ENCODE data around the gene PHF10.
"Not testable (repeated sequence)": the region's sequence is repeated elsewhere in the genome, so short reads cannot be mapped to it uniquely, and the experiment has no call there.

PHF10 gene

DNA sequence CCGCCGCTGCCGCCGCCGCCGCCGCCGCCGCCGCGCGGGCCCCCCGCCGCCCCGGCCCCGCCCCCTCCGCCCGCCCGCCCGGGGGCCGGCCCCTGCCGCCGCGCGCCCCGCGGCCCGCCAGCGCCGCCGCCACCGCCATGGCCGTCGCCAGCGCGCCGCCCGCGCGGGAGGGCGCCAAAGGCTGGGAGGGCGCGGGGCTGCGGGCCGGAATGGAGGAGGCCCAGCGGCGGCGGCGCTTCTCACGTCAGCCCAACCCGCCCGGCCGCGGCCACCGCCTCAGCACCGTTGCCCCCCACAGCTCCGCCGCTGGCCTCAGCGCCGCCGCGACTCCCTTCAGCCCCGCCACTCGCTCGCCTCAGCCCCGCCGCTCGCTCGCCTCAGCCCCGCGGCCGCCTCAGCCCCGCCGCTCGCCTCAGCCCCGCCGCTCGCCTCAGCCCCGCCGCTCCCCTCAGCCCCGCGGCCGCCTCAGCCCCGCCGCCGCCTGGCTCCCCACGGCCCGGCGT, 258 bp downstream of the PHF10 start:
- peak; percentile 64 for DNase-seq

DNA sequence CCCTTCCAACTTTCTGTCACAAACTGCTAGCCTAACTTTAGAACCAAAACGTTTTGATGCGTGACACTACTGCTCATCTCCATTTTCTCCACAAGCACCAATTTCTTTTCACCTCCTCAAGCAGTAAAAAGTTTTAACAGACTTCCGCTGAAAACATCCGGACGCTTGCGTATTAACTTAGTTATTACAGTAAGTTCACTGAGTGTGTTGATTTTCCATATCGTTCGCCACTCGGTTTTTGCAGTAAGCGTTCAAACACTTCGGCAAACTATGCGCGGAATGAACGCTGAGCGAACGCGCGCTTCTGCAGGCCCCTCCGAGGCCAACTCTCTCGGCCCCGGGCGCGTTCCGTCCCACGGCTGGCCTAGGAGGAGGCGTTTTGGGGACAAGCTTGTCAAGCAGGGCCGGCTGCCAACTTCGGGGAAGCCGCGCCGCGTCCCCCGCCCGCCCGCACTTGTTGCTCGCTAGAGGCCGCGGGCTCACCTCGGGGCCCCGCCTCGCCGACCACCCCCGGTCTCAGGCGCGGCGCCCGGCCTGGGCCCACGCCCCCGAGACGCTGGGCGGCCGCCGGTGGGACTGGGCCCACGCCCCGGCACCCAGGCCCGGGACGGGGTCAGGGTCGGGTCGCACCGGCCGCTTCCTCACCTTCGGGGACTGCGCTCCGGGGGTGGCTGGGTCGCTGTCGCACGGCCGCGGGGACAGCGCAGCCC, 945 bp downstream of the PHF10 start:
- DNase-seq, result peak; percentile 85

DNA sequence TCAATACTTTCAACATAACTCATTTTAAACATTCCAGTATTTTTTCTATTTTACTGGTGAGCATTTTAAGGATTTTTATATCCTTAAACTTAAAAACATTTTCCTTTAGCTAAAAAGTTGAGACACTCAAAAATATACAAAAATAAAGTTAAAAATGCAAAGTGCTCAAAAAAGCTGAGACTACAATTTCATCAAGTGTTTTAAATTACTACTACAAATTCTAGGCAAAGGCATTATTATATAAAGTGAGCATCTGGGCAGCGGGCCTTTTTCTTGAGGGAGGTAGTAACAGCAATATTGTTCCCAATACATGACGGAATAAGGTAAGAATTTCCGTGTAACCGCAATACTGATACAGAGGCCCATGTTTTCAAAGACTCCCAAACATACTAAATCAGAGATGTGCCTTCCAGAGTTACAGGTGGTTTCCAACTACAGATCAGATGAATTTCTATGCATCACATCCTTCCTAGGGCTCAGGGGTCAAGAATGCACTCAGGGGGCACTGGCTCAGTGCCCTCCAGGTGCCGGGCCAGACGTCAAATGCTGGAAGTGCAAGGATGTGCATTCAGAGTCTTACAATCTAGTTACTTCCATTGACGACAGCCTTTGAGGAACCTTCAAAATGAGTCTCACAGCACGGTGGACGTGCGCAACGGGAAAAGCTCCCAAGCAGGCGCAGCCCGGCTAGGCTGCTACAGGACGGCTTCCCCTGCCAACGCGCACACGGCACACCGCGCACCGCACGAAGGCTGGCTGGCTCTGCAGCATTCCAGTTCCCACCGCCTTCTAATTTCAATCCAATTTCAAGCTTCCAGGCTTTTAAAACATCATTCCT, 1.7 kb downstream of the PHF10 start:
- DNase-seq, result peak; percentile 75

DNA sequence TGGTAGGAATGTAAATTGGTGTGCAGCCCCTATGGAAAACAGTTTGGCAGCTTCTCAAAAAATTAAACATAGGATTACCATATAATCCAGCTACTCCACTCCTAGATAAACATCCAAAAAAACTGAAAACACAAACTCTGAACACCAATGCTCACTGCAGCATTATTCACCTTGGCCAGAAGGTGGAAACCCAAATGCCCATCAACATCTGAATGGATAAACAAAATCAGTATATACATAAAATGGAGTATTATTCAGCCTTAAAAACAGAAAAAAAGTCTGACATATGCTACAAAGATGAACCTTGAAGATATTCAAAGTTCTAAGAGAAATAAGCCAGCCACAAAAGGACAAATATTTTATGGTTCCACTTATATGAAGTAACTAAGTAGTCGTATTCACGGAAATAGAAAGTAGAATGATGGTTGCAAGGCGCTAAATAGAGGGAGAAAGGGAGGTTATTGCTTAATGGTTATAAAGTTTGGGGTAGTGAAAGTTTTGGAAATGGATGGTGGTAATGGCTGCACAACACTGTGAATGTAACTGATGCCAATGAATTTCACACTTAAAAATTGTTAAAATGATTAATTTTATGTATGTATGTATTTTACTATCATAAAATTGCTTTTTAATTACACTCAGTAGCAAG, 4.0 kb downstream of the PHF10 start:
- no peak for DNase-seq

DNA sequence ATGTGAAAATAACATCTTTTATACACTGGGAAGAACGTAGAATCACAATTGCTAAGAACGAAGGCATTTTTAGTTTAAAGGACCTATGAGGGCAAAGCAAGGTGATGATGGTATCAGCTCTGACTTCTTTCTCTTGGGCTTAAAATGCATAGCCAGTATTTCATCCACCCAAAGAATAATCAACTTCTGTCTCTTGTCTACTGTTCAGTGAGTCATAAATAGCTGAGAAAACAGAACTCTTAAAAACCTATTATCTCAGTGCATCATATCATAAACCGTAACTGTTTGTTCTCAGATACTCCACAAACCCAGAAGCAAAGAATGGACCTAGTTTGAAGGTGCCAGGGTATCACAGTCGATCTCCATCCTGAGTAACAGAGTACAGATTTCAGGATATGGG, 5.2 kb downstream of the PHF10 start:
- DNase-seq, result no peak

DNA sequence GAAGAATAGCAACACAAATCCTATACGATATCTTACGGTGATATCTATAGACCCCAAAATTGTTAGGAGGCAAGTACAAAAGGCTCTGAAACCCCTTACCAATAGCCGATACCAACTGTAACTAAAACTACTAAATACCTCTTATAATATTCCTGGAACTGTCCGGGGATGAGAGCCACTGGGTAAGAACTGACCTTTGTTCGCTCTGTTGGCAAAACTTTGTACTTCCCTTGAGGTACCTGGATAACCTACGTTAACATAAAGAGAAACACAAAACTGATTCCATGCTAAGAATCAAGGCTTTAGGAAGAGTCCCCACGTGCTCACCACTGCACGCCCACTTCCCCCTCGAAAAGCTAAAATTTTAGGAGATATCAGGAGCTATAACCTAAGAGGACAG, 9.7 kb downstream of the PHF10 start:
- no peak for DNase-seq

DNA sequence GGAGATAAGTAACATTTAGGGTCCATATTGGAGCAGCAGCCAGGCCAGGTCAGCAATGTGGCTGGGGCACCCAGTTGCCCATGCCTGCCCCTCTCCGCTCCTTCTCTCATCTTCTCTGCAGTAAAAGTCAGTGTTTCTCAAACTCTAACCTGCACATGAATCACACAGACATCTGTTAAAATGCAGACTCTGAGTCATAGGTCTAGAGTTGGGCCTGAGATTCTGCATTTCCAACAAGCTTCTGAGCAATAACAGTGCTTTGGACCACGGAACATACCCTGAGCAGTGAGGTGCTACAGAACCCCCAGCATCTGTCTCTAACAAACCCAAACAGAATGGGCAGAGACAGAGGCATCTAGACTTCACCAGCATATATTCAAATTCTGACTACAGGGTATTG, 10.1 kb downstream of the PHF10 start:
- DNase-seq, result no peak

DNA sequence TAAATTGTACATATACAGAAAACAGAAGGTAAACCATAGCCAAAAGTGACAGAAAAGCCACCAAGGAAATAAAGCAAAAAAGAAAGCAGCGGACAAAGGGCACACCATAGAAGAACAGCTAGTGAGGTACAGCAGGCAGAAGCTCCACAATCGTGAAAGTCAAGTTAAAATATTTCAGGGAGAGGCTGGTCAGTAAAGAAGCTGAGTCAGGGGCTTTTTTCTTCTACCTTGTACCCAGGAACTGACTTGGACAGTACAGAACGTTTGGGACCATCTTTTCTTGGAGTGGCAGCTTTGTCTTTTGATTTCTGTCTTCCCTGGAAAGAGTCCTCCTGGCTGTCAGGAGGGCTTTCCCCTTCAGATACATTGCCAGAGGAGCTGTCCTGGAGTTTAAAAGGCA, 14.3 kb downstream of the PHF10 start:
- no peak for DNase-seq

DNA sequence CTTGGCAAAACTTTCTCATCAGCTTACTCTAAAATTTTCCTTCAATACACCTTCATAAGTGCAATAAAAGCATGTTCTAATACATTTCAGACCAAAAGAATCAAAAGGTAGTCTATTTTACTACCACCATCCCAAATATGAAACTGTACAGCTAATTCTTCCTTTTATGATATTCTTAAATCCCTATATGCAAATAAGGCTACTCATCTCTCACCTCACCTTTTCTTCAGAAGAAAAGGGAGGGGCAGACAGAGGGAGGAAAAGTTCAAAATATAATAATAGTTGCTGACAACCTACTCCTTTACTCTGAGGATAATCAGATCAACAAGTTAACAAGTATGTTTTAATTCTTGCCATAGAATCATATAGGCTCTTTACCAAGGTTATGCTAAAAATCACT, 15.0 kb downstream of the PHF10 start:
- DNase-seq, result no peak

DNA sequence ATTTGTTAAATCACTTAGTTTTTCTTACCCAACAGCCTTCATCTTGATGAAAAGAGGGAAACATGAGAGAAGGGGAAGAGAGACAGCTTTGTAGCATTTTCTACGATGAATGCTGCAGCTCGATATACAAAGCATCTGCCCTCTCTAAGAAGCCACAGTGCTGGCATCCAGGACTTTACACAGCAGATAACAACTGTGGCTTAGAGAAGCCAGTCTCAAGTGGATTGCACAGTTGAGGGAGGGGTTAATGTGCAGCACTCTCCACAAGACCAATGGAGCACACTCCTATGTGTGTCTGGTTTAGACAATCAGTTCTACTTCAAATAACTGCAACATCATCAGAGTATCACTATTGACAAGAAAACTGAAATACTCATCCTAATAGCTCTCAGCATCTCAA, 16.5 kb downstream of the PHF10 start:
- DNase-seq, result no peak

DNA sequence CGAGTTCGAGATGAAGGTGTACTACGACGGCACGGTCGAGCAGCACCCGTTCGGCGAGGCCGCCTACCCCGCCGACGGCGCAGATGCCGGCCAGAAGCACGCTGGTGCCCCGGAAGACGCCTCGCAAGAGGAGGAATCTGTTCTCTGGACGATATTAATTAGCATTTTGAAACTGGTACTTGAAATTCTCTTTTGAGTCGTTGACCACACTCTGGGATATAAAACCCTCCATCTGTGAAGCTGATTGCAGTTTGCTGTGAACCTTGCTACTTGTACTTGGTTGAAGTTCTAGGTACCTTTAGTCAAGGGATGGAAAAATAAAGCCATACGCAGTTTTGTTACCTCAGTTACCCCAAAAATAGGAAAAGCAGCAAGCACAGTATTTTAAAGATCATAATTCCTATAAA, 21.5 kb downstream of the PHF10 start:
- DNase-seq, result no peak

DNA sequence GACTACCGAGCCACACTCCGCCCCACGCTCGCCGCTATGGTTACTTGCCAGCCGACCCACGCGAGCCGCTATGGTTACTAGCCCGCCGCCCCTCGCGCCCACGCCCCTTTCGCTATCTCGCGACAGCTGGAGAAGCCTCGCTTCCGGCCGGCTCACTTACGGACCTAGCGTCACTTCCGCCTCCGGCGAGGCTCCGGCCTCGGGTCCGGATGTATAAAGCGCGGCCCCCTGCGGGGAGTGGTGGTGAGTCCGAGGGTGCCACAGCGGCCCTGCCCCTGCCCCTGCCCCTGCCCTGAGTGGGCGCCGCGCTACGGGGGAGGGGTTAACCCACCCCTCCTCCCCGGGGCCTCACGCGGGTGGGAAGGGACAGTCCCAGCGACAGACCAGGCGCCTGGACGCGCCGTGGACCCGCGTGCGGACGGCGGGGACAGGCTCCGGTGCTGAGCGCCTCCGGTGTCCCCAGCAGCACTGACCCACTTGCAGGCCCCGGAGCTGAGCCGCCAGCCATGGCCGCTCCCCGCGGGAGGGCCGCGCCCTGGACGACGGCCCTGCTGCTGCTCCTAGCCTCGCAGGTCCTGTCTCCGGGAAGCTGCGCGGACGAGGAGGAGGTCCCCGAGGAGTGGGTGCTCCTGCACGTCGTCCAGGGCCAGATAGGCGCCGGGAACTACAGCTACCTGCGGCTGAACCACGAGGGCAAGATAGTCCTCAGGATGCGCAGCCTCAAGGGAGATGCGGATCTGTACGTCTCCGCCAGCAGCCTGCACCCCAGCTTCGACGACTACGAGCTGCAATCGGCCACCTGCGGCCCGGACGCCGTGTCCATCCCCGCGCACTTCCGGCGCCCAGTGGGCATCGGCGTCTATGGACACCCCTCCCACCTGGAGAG, 22.1 kb downstream of the PHF10 start, which contains the start of the genes C6orf120 and WDR27:
C6orf120 (plus strand) TSS at position 173 of the 886 bp plus-strand sequence; CDS start at position 507, 334 bp downstream.
WDR27 (minus strand) TSS at position 76 of the 886 bp plus-strand sequence. CDS start 13,024 bp downstream, outside the sequence.
- peak; percentile 98 for DNase-seq

DNA sequence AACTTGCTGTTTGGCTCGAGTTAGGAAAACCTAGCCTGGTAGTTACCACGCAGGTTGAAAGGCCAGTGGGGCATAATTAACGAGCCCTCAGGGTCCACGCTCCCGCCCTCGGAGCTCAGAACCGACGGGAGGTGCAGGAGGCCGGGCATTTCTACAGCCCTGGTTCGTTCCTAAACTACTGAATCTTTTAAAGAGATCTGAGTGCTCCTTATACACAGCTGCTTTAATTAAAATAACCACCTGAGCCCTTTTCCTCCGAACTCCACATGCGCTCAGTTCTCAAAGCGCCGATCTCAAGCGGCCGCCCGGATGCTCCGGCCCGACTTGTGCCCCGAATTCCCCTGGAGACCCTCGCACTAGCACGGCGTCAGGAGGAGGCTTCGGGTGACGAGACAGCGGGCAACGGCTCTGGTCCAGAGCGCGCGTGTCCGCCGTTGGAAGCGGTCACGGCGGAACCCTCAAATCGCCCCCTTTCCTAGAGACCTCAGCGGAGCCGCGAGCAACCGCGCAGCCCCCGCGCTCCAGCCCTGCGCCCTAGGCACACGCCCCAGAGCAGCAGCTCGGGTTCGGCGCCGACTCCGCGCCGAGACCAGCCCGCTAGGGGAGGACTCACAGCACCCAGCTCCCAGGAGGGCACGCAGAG, 22.9 kb downstream of the PHF10 start:
- DNase-seq, result no peak

DNA sequence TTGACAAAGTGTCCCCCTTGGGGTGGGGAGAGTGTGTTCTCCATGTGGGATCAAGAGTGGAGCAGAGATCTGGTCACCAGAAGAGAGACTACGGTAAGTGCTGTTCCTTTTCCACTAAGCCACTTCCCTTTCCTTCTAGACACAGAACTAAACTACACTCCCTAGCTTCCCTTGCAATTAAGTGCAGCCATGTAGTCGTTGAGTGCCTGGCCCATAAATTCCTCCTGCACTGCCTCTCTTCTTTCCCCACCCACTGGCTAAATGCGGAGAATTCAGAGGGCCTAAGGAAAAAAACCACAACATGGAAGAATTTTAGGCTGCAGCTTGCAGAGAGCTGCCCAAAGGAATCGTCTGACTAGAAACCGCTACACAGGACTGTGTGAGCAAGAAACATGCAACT, 24.0 kb downstream of the PHF10 start:
- DNase-seq, result no peak

DNA sequence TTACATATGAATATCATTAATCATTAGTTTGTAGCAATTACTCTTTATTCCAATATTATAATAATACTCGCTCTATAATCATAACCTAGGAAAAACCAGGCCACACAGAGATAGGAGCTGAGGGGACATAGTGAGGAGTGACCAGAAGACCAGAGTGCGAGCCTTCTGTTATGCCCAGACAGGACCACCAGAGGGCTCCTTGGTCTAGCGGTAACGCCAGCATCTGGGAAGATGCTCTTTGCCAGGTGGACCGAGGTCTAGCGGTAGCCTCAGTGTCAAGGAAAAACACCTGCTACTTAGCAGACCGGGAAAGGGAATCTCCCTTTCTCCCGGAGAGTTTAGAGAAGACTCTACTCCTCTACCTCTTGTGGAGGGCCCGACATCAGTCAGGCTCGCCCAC, 27.2 kb downstream of the PHF10 start:
- DNase-seq, result not testable (repeated sequence)

DNA sequence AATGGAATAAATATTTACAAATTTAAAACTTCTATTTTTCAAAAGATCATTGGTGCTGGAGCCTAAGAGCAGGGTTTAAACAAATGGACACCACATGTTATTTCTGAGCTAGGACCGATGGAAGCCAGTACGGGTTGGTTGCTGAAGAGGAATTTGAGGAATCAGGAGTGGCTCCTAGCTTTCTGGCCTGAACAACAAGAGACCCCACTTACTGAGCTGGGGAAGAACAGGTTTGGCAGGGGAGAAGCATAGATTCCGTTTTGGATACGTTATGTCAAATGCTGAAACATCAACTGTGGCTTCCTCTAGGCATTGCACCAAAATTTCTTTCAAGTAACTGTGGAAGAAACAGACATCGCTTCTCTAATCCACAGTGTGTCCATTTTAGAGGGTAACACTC, 29.2 kb downstream of the PHF10 start:
- no peak for DNase-seq

DNA sequence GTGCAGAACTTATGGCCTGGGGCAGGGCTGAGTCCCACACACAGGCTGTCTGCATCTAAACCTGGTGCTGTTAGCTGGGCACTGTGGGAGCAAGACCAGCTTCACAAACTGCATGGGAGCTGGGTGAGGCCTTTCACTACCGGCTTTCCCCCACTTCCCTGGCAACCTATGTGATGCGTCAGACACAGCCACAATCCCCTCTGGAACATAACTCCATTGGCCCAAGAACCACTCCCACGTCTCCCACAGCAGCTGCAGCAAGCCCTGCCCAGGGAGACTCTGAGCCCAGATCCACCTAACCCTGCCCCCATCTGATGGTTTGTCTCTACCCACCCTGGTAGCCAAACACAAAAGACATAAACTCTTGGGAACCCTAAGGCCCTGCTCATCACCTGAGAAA, 31.8 kb downstream of the PHF10 start:
- DNase-seq, result no peak

DNA sequence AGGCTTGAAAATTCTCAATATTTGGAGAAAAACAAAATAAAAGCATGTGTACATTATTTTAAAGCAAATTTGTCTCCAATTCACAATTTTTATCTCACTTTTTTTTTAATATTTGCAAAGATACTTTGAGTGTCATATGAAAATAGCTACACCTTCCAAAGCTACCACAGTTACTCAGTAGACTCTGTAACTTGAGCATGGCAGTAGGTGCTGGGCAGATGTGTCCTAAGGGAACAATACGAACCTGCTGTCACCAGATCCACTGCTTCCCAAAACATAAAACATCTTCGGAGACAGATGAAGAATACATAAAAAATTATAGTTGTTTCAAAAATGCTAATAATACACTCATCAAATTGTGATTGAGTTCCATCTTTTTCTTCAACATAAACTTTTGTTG, 33.0 kb downstream of the PHF10 start:
- no peak for DNase-seq

DNA sequence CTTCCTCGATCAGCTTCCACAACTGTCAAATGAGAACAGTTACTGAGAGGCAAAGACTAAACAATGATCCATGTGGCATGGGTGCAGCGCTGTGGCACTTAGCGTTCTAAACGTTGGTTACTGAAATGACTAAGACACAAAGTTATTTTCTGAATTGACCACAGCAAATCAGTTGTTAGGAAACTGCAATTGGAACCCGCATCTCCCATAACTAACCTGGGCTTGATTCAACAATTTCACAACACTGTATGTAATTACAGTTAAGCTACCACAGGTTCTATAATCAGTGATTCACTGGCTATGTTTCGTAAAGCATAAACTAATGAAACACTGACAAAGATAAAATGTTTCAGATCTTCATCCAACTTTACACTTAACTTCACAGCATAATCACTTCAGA, 35.0 kb downstream of the PHF10 start:
- no peak for DNase-seq

DNA sequence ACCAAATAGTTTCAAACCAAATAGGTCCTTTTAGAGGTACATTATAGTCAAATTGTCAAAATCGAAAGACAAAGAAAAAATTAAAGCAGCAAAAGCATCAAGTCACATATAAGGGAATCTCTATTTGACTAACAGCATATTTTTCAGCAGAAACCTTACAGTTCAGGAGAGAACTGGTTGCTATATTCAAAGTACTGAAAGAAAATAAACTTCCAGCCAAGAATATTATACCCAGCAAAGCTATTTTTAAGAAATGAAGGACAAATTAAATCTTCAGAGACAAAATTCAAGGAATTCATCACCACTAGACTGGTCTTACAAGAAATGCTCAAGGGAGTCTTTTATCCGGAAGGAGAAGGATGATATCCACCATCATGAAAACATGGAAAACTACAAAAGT, 38.4 kb downstream of the PHF10 start:
- no peak for DNase-seq

DNA sequence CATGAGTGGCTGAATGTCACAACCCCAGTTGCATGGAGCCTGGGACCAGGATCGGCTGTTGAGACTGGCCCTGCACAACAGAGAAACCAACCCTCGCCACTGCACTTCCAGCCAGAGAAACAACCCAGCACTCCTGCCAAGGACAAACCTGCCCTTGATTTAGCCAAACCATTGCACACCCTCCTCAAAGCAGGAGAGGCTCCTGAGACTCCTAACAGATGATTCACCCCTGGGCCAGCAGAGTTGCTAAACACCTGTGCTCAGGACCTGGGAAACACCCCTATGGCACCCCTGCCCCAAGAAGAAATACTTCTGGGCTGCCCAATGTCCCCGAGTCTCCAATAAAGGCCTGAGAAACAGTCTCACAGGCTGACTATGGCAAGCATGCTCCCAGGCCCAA, 40.2 kb downstream of the PHF10 start:
- no peak for DNase-seq

Measured in right kidney (tissue), 1 donor.